HG02840 (cell line): Measurements from ENCODE around the gene PATL2.
A peak's percentile ranks its signal among the peaks of the same experiment; 100 is the strongest.
"Not testable (repeated sequence)": the region's sequence is repeated elsewhere in the genome, so short reads cannot be mapped to it uniquely, and the experiment has no call there.

Experiments used
- ATAC-seq: cut with Tn5 transposase; IDR thresholded peaks from one replicate; pipeline ENCODE4 v1.9.1; 2021; ENCODE audit warnings: mild to moderate bottlenecking, moderate library complexity, moderate number of reproducible peaks; ENCODE audit not compliant: unreplicated experiment, low FRiP score

The PATL2 gene

GRCh38 chr15:44711096-44711742 is at the start of gene PATL2, which contains the start of gene B2M:
TSS of gene PATL2 (minus strand) at chr15:44711323. CDS start at chr15:44676490, 34,833 bp downstream.
TSS of gene B2M (plus strand) at chr15:44711517. CDS start at chr15:44711547, 30 bp downstream.
- peak; percentile 83 for ATAC-seq

- ATAC-seq, result no peak
These were observed 42.2 kb upstream of the PATL2 start for GRCh38 chr15:44753345-44753744.

- ATAC-seq, result not testable (repeated sequence)
These were observed 32.3 kb upstream of the PATL2 start for GRCh38 chr15:44743454-44743853.

GRCh38 chr15:44739222-44739847 is 28.2 kb upstream of the PATL2 start:
- ATAC-seq, result not testable (repeated sequence)

- ATAC-seq, result no peak
These were observed 27.3 kb upstream of the PATL2 start for GRCh38 chr15:44738340-44738984.

GRCh38 chr15:44736181-44736765 is 25.1 kb upstream of the PATL2 start, which contains the start of gene TRIM69:
TSS of gene TRIM69 (plus strand) at chr15:44736528. CDS start at chr15:44736705, 177 bp downstream.
- ATAC-seq, result no peak

- ATAC-seq, result no peak
These were observed 24.5 kb upstream of the PATL2 start for GRCh38 chr15:44735482-44736180.

GRCh38 chr15:44734839-44735481 is 23.8 kb upstream of the PATL2 start:
- ATAC-seq, result no peak

- ATAC-seq, result no peak
These were observed 18.4 kb upstream of the PATL2 start for GRCh38 chr15:44729408-44730127.

- ATAC-seq, result peak; percentile 79
These were observed 17.7 kb upstream of the PATL2 start for GRCh38 chr15:44728576-44729407.

GRCh38 chr15:44728232-44728575 is 17.1 kb upstream of the PATL2 start:
- ATAC-seq, result not testable (repeated sequence)

- no peak for ATAC-seq
These were observed 16.5 kb upstream of the PATL2 start for GRCh38 chr15:44727485-44728231.

GRCh38 chr15:44726568-44727484 is 15.7 kb upstream of the PATL2 start:
- no peak for ATAC-seq

GRCh38 chr15:44726136-44726535 is 15.0 kb upstream of the PATL2 start:
- no peak for ATAC-seq

- ATAC-seq, result no peak
These were observed 10.9 kb upstream of the PATL2 start for GRCh38 chr15:44722011-44722410.

GRCh38 chr15:44720460-44721176 is 9.5 kb upstream of the PATL2 start:
- no peak for ATAC-seq
